ENCODE measurements around the gene AGBL4.

The AGBL4 gene

GRCh38 chr1:48617252-48617651 is 1406.5 kb downstream of the AGBL4 start:
- no peak for DNase-seq

DNA sequence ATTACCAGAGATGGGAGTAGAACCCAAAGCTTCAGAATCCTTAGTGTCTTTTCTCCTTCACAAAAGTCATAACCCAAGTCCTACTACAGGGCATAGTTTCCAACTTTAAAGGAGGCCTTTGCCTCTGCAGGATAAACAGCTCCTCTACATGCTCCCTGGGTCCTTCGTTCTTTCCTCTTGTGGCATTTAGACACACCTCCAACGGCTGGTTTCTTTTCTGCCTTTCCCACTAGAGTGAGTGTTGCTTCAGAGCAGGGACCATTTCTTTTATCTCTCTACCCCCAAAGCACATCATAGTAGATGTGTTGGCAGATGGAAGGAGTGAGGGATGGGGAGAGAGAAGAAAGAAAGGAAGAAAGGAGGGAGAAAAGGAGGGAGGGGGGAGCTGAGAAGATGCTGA is 1407.0 kb downstream of the AGBL4 start:
- DNase-seq, result no peak

DNA sequence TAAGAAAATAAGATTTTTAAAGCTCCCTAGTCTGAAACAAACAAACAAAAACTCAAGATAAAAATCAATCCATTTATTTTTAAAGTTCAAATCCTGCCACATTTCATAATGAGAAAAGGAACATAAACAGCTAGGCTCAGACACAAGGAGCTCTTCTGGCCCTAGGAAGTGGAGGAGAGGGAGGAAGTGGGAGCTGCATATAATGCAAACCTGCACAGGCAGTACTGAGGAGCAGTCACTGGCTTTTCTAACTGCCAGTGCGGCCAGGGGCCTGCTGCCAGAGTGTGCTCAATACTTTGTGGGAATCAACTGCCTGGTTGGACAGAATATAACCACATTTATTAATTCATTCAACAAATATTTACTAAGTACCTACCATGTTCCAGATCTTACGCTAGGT is 1411.9 kb downstream of the AGBL4 start:
- DNase-seq, result no peak

GRCh38 chr1:48610628-48611542 is 1412.9 kb downstream of the AGBL4 start:
- DNase-seq, result peak; percentile 10

- DNase-seq, result no peak
These were observed 1414.9 kb downstream of the AGBL4 start for GRCh38 chr1:48608882-48609281.

DNA sequence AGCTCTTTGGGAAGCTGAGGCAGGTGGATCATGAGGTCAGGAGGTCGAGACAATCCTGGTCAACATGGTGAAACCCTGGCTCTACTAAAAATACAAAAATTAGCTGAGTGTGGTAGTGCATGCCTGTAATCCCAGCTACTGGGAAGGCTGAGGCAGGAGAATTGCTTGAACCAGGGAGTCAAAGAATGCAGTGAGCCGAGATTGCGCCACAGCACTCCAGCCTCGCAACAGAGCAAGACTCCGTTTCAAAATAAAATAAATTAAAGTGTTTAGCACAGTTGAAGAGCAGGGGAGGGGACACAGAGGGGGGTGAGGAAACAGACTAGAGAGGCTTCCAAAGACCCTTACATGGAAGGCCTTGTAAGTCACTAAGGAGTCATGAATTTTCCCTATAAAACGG is 1420.5 kb downstream of the AGBL4 start:
- no peak for DNase-seq

- DNase-seq, result no peak
These were observed 1421.4 kb downstream of the AGBL4 start for GRCh38 chr1:48602349-48602748.

- DNase-seq, result no peak
These were observed 1423.6 kb downstream of the AGBL4 start for GRCh38 chr1:48600182-48600581.

DNA sequence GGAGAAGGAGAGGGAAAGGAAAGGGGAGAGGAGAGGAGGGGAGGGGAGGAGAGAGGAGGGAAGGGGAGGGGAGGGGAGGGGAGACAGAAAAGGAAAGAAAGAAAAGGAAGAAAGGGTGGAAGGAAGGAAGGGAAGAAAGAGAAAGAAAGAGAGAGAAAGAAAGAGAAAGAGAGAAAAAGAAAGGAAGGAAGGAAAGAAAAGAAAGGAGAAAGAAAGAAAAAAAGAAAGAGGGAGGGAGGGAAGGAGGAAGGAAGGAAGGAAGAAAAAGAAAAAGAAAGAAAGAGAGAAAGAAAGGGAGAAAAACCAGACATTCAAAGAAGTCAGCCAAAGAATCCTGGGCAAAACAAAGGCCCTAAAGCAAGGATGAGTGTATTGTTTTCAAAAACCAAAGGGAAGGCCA is 1426.1 kb downstream of the AGBL4 start:
- no peak for DNase-seq

DNA sequence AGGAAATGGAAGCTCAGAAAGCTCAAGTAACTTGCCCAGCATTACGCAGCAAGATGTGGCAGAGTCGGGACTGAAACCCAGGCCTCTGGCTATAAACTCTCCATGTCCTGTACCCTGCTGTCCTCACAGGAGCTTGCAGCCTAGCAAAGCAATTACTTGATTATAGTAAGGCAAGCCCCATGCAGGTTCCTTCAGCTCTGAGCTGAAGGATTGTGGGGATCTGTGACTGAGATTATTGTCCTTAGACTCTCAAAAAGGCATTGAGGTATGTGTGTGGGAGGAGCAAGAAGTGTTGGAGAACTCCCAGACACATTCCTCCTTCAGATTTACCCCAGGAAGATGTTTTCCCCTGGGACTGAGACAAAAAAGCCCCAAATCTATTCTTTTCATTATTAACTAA is 1427.7 kb downstream of the AGBL4 start:
- no peak for DNase-seq

- no peak for DNase-seq
These were observed 1428.1 kb downstream of the AGBL4 start for GRCh38 chr1:48595613-48596012.

- DNase-seq, result no peak
These were observed 1431.4 kb downstream of the AGBL4 start for GRCh38 chr1:48592330-48592729.

- DNase-seq, result no peak
These were observed 1432.6 kb downstream of the AGBL4 start for GRCh38 chr1:48591181-48591580.

GRCh38 chr1:48588061-48588460 is 1435.7 kb downstream of the AGBL4 start:
- no peak for DNase-seq

GRCh38 chr1:48582408-48582807 is 1441.3 kb downstream of the AGBL4 start:
- no peak for DNase-seq

DNA sequence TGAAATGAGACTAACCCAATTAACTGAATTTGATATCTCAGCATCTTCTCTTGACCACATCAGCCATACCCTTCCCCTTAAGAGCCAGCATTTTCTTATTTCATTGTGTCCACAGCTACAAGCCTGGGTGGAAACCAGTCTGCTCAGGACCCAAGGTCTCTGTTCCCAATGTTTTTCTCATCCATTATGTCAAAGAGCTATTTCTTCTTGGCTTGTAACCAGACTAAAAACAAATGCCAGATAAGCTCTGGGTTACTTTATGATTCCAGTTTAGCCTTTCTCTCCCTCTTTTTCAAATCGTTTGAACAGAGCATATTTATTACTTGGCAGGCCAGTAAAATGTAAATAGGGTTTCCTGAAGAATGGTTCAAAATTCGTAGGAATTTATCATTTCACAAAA is 1442.5 kb downstream of the AGBL4 start:
- no peak for DNase-seq

GRCh38 chr1:48576565-48576964 is 1447.2 kb downstream of the AGBL4 start:
- no peak for DNase-seq

- DNase-seq, result peak; percentile 51
These were observed 1451.0 kb downstream of the AGBL4 start for GRCh38 chr1:48572646-48573258.

DNA sequence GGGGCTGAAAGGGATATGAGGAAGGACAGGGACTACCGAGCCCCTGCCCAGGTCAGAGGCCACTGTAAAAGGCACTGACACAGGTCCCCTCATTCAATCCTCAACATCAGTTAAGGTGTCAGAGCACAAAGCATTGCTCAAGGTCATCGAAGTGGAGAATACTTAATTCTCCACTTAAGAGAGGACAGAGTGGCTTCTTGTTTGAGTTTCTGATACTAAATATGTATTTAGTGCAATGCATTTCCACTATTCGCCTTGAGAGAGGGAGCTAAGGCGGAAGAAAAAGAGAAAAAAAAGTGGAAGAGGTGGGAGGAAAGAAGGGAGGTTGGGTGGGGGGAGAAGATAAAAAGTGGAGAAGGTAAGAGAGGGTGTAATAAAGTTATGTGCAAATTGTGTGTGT is 1451.6 kb downstream of the AGBL4 start:
- DNase-seq, result no peak

GRCh38 chr1:48571303-48571987 is 1452.3 kb downstream of the AGBL4 start:
- DNase-seq, result no peak

DNA sequence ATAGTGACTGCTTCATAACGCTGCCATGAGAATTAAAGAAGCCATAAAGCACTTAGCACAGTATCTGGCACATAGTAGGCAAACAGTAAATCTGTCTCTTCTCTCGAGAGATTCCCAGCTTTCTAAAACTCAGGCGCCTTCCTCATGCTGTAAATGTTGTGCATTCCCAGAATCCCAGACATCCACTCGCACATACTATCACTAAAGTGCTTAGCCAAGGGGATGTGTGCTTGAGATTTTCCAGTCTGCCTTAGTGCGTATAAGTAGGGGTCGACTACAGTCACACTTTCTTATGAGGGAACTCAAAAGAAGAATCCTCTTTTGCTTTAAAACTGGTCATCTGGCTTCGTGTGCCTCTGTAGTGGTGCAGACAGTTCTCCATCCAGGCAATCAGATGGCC is 1453.2 kb downstream of the AGBL4 start:
- DNase-seq, result no peak

GRCh38 chr1:48568501-48568900 is 1455.3 kb downstream of the AGBL4 start:
- DNase-seq, result no peak

DNA sequence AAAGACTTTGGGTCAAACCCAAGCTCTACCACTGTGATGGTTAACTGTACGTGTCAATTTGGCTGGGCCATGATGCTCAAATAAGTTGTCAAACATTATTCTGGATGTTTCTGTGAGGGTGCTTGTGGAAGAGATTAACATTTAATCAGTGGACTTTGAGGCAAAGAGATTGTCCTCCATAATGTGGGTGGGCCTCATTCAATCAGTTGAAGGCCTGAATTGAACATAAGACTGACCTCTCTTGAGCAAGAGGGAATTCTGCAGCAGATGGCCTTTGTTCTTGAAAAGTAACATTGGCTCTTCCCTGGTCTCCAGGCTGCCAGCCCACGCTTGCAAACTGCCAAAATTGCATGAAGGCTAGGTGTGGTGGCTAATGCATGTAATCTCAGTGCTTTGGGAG is 1457.3 kb downstream of the AGBL4 start:
- no peak for DNase-seq

DNA sequence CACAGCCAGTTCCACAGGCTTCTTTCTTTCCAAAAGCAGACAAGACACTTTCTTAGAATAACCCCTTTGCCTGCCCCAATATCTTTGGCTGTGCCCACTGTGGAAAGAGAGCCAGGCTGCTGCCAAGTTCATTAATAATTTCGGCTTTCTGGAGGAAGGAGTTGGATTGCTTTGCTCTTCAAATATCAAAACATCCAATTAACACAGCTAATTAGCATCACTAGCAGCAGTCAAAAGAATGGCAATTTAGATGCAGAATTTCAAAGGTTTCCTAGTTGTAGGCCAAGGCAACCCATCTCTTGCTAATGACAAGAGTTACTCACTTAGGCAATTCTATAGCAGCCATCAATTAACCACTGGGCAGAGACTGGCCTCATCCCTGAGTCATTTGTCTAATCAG is 1460.7 kb downstream of the AGBL4 start:
- DNase-seq, result no peak

Measured in NCI-H510A treated with DMSO at 0.1 percent for 48 hours (cell line).